ENCODE results near the gene PRR3. TPM values are rescaled to one million over a fixed set of nuclear protein-coding genes. Genes with fewer than 3 reads are reported as not detected.
"Not testable (repeated sequence)": the region's sequence is repeated elsewhere in the genome, so short reads cannot be mapped to it uniquely, and the experiment has no call there.

PRR3 gene
- polyA plus RNA-seq (ENCODE audit: insufficient read length in 10 of 10): 10 to 100 TPM; 16.0 to 28.1 (median 21.4) TPM
- long read RNA-seq, donor 1, partial matches to known transcripts: 0 of 5 reads
- long read RNA-seq, donor 1, other reads (novel, unspliced or antisense): 0 of 5 reads
- long read RNA-seq, donor 2, partial matches to known transcripts: 0 of 1 reads
- long read RNA-seq, donor 2, other reads (novel, unspliced or antisense): 0 of 1 reads
- long read RNA-seq, donor 3: 0 reads
- long read RNA-seq, donor 4, partial matches to known transcripts: 0 of 3 reads
- long read RNA-seq, donor 4, other reads (novel, unspliced or antisense): 0 of 3 reads
- long read RNA-seq, donor 5, partial matches to known transcripts: 0 of 7 reads
- long read RNA-seq, donor 5, other reads (novel, unspliced or antisense): 0 of 7 reads
- long read RNA-seq, donor 6, partial matches to known transcripts: 6 of 12 reads
- long read RNA-seq, donor 6, other reads (novel, unspliced or antisense): 0 of 12 reads
- long read RNA-seq, donor 7, partial matches to known transcripts: 0 of 6 reads
- long read RNA-seq, donor 7, other reads (novel, unspliced or antisense): 0 of 6 reads
- long read RNA-seq, donor 8, partial matches to known transcripts: 0 of 2 reads
- long read RNA-seq, donor 8, other reads (novel, unspliced or antisense): 0 of 2 reads
- long read RNA-seq, donor 9, partial matches to known transcripts: 0 of 2 reads
- long read RNA-seq, donor 9, other reads (novel, unspliced or antisense): 0 of 2 reads

- peak; percentile 91 to 98 (median 93) for DNase-seq
These were observed at the start of gene PRR3 for GRCh38 chr6:30556906-30557682. TSS of gene PRR3 (plus strand) at chr6:30557295. CDS start at chr6:30557345, 50 bp downstream.

GRCh38 chr6:30507849-30508827 lies 49.0 kb upstream of the PRR3 start:
- DNase-seq: no peak

GRCh38 chr6:30508890-30509736 lies 48.0 kb upstream of the PRR3 start:
- DNase-seq: peak in 2 of 3 donors; percentile 21 to 35

GRCh38 chr6:30510419-30511168 lies 46.5 kb upstream of the PRR3 start:
- no peak for DNase-seq

- DNase-seq: no peak
These were observed 45.9 kb upstream of the PRR3 start for GRCh38 chr6:30511169-30511546.

GRCh38 chr6:30513451-30513850 lies 43.6 kb upstream of the PRR3 start:
- no peak for DNase-seq

- DNase-seq: no peak
These were observed 42.0 kb upstream of the PRR3 start for GRCh38 chr6:30515106-30515505.

- peak; percentile 86 to 94 (median 88) for DNase-seq
These were observed 40.9 kb upstream of the PRR3 start for GRCh38 chr6:30515944-30516753.

- DNase-seq: not testable (repeated sequence)
These were observed 40.4 kb upstream of the PRR3 start for GRCh38 chr6:30516754-30517076.

- not testable (repeated sequence) for DNase-seq
These were observed 39.2 kb upstream of the PRR3 start for GRCh38 chr6:30517767-30518504.

GRCh38 chr6:30518505-30519145 lies 38.5 kb upstream of the PRR3 start:
- not testable (repeated sequence) for DNase-seq

- DNase-seq: no peak
These were observed 36.6 kb upstream of the PRR3 start for GRCh38 chr6:30520522-30520921.

GRCh38 chr6:30521082-30521481 lies 36.0 kb upstream of the PRR3 start:
- not testable (repeated sequence) for DNase-seq

GRCh38 chr6:30521952-30522351 lies 35.1 kb upstream of the PRR3 start:
- DNase-seq: not testable (repeated sequence)

- DNase-seq: not testable (repeated sequence)
These were observed 30.7 kb upstream of the PRR3 start for GRCh38 chr6:30526444-30526843.

- DNase-seq: not testable (repeated sequence)
These were observed 27.7 kb upstream of the PRR3 start for GRCh38 chr6:30529349-30529875.

GRCh38 chr6:30530014-30530413 lies 27.1 kb upstream of the PRR3 start:
- DNase-seq: no peak

Measured in muscle of back (tissue), 13 donors.